ENCODE measurements around the gene PREX1.
"Not testable (repeated sequence)": the region's sequence is repeated elsewhere in the genome, so short reads cannot be mapped to it uniquely, and the experiment has no call there.

PREX1 gene

GRCh38 chr20:48846516-48847492 lies 19.0 kb upstream of the PREX1 start:
- peak; percentile 60 for DNase-seq (ENCODE audit: low spot score)

- no peak for DNase-seq (ENCODE audit: low spot score)
These were observed 18.0 kb upstream of the PREX1 start for GRCh38 chr20:48845721-48846306.

- no peak for DNase-seq (ENCODE audit: low spot score)
These were observed 17.2 kb upstream of the PREX1 start for GRCh38 chr20:48844996-48845395.

- not testable (repeated sequence) for DNase-seq (ENCODE audit: low spot score)
These were observed 16.1 kb upstream of the PREX1 start for GRCh38 chr20:48843896-48844295.

GRCh38 chr20:48843057-48843806 lies 15.4 kb upstream of the PREX1 start:
- peak; percentile 60 for DNase-seq (ENCODE audit: low spot score)

GRCh38 chr20:48841875-48842529 lies 14.2 kb upstream of the PREX1 start:
- DNase-seq (ENCODE audit: low spot score) = peak; percentile 39

GRCh38 chr20:48841196-48841874 lies 13.5 kb upstream of the PREX1 start:
- peak; percentile 45 for DNase-seq (ENCODE audit: low spot score)

GRCh38 chr20:48839154-48839917 lies 11.5 kb upstream of the PREX1 start:
- DNase-seq (ENCODE audit: low spot score) = no peak

- DNase-seq (ENCODE audit: low spot score) = no peak
These were observed 9.2 kb upstream of the PREX1 start for GRCh38 chr20:48837014-48837413.

GRCh38 chr20:48835390-48835789 lies 7.6 kb upstream of the PREX1 start:
- no peak for DNase-seq (ENCODE audit: low spot score)

GRCh38 chr20:48834278-48834677 lies 6.5 kb upstream of the PREX1 start:
- DNase-seq (ENCODE audit: low spot score) = no peak

GRCh38 chr20:48832405-48832730 lies 4.6 kb upstream of the PREX1 start:
- no peak for DNase-seq (ENCODE audit: low spot score)

GRCh38 chr20:48831718-48832404 lies 4.1 kb upstream of the PREX1 start:
- no peak for DNase-seq (ENCODE audit: low spot score)

- no peak for DNase-seq (ENCODE audit: low spot score)
These were observed 3.1 kb upstream of the PREX1 start for GRCh38 chr20:48830826-48831318.

- DNase-seq (ENCODE audit: low spot score) = no peak
These were observed 2.1 kb upstream of the PREX1 start for GRCh38 chr20:48829940-48830339.

- DNase-seq (ENCODE audit: low spot score) = no peak
These were observed 1.1 kb upstream of the PREX1 start for GRCh38 chr20:48828734-48829460.

- DNase-seq (ENCODE audit: low spot score) = peak; percentile 43
These were observed 672 bp downstream of the PREX1 start for GRCh38 chr20:48826883-48827771.

GRCh38 chr20:48826480-48826879 lies 1.3 kb downstream of the PREX1 start:
- DNase-seq (ENCODE audit: low spot score) = not testable (repeated sequence)

Measured in NAMALWA (cell line).